Right renal cortex interstitium (tissue), 3 donors: ENCODE data around the gene SLC25A38. TPM values are rescaled to one million over a fixed set of nuclear protein-coding genes. Genes with fewer than 3 reads are reported as not detected.
"Not testable (repeated sequence)": the region's sequence is repeated elsewhere in the genome, so short reads cannot be mapped to it uniquely, and the experiment has no call there.

Source experiments
- DNase-seq, 3 donors: peaks; one replicate each; pipeline ENCODE4 v3.0.0-alpha.2; 2013; ENCODE audit warnings: low read depth in 3 of 3, low spot score in 2 of 3
- polyA plus RNA-seq, 3 donors: library from polyadenylated mRNA; unstranded; fragments of 120-200 nt; gene quantifications; one replicate each; pipeline ENCODE4 v1.2.1, GENCODE V29; 2013; ENCODE audit not compliant: insufficient read length in 3 of 3

The SLC25A38 gene
- polyA plus RNA-seq, 3 donors = 33.4 to 37.9 (median 35.1) TPM

DNA sequence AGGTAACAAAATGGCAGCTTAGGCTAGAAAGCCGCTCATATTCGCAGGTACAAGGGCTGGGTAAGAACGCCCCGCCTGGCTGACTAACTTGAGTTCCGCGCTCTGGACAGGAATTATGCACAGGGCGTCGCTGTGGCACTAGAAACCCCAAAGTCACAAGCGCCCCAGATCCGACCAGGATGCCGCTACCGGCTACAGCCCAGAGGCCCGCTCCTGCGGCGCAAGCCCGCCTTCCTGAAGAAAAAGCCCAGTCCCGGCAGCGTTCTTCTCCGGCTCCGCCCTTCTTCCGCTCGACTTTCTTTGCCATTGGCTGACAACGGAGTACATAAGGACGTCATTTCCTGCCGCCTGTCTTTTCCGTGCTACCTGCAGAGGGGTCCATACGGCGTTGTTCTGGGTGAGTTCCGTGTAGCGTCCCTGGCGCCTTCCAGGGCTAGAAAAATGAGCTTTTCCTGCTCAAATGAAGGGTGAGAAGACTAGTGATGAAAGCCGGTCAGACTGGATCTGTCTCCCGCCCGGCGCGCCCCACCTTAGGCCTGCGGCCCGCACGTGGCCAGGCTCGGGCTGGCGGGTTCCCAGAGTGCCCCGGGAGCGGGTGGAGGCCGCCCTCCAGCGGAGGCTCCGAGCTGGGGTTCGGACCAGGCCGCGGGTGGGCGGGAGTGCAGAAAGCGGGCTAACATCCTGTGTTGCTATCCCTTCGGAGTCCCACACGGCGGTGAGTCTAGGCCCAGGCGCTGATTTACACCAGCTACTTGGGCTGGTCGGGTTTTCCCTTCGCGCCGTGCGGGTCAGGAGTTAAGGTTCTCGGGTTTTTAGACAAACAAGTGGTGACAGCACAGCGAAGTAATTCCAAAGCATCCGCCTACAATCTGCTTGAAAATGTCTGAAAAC, 23.4 kb downstream of the SLC25A38 start, which contains the start of gene RPSA:
Gene RPSA, plus strand, starts transcription at position 353 of the 891 bp plus-strand sequence. CDS start 934 bp downstream, outside the sequence.
- DNase-seq = peak; percentile 90 to 96 (median 94)

DNA sequence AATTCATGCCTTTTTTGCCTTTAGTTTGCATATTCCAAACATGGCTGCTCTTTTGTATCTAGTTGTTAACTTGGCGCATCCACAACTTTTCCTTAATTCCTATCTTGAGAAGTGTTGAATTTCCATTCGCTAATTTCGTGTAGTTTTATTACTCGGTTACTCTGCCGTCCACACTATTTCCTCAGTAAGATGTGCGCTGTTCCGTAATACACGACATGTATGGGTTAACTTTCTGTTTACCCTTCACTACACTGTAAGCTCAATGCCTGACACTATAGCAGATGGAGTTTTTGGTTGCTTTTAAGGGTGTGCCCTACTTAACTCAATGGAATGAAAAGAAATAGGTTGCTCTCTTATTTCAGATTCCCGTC, 24.1 kb downstream of the SLC25A38 start:
- no peak for DNase-seq

DNA sequence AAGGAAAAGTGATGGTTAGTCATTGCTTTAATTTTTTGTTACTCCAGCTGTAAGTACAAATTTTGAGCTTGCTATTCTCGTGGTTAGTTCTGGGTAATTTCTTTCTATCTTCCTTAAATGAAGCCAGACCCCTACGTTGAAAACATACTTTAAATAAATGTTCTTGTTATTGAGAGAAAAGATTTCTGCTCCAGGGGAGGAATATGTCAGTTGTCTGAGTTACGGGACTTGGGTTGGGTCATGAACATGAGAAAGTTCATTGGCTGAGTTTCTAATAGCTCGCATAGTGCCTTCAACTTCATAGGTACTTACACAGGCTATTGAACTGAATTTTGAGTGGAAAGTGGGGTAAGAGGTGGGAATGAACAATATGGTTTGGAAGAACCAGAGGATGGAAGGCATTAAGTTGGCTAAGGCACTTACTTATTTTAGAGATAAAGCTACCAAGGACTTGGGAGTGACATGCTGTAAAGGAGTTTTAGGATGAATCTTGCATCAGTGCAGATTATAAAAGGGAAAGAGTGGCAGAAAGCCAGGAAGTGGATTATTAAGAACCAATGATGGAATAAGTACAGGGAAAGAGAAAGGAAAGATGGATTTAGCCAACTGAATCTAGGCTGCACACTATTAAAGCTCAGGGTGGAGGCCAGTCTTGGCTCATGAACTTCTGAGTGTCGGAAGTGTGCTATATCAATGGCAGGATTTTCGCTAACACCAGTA, 24.8 kb downstream of the SLC25A38 start:
- no peak for DNase-seq

DNA sequence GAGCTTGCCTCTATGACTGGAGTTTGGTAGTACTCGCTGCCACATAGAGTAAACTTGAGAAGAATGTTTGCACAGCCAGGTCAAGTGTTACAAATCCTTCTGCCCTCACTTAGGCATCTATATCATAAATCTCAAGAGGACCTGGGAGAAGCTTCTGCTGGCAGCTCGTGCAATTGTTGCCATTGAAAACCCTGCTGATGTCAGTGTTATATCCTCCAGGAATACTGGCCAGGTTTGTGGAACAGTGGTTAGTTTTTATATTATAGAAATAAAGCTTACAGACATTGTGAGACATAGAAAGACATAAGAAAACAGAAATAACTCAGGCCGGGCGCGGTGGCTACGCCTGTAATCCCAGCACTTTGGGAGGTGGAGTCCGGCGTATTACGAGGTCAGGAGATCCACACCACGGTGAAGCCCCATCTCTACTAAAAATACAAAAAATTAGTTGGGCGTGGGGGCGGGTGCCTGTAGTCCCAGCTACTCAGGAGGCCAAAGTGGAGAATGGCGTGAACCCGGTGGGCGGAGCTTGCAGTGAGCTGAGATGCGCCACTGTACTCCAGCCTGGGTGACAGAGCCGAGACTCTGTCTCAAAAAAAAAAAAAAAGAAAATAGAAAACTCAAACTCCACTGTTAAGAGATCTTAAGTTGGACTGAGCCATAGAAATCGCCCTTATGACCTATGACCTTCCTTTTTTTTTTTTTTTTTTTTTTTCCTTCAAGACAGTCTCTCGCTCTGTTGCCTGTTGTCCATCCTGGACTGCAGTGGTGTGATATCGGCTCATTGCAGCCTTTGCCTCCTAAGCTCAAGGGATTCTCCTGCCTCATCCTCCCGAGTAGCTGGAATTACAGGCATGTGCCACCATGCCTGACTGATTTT, 25.6 kb downstream of the SLC25A38 start:
- no peak for DNase-seq

- DNase-seq = no peak
Measured at GRCh38 chr3:39409514-39410136, 26.5 kb downstream of the SLC25A38 start.

GRCh38 chr3:39410893-39411292, 27.7 kb downstream of the SLC25A38 start:
- DNase-seq = no peak

GRCh38 chr3:39412668-39413260, 29.6 kb downstream of the SLC25A38 start:
- DNase-seq = no peak

DNA sequence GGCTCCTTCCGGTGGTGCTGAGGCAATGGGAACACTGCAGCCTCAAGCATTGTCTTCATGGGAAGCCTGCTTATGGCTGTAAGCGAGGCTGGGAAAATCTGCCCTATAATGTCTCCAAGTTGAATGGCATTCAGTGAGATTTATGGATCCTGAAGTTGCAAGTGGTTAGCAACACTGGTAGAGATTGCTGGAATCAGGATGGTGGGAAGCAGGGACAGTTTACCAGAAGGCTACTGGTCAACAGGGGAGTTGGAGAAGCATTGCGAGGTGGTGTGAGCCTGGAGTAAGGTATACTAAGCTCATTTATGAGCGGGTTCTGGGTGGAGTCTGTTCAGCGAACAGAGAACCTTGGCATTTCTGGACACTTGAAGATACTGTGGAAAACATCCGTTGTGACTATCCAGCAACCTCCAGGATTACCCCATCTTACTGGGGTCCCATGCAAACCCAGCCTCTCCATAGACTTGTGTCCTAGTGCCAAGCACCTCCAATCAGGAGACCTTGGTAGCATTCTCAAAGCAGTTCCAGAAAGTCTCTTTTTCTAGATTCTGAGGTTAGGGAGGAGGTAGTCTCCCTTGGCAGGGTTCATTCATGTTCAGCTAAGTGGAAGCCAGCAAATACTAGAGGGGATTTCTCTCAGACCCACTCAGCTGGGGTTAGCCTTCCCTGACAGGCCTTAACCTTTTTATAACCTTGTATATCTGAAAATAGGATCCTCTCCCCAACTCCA, 30.7 kb downstream of the SLC25A38 start:
- no peak for DNase-seq

- no peak for DNase-seq
Measured at GRCh38 chr3:39414421-39414907, 31.3 kb downstream of the SLC25A38 start.

GRCh38 chr3:39415302-39415701, 32.1 kb downstream of the SLC25A38 start:
- not testable (repeated sequence) for DNase-seq

- DNase-seq = no peak
Measured at GRCh38 chr3:39415983-39416382, 32.8 kb downstream of the SLC25A38 start.

DNA sequence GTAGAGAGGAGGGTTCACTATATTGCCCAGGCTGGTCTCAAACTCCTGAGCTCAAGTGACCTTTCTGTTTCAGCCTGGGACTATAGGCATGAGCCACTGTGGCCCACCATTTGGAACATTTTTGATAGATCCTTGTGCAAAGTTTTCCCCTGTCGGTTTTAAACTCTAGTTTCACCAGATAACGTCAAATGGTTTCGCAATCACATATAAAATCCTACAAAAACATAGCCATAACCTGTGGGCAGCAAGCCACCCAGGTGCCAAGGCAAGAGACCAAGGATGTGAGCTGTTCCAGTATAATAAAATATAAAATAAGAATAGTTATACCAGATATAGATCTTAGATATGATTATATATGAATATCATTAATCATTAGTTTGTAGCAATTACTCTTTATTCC, 33.8 kb downstream of the SLC25A38 start:
- not testable (repeated sequence) for DNase-seq

DNA sequence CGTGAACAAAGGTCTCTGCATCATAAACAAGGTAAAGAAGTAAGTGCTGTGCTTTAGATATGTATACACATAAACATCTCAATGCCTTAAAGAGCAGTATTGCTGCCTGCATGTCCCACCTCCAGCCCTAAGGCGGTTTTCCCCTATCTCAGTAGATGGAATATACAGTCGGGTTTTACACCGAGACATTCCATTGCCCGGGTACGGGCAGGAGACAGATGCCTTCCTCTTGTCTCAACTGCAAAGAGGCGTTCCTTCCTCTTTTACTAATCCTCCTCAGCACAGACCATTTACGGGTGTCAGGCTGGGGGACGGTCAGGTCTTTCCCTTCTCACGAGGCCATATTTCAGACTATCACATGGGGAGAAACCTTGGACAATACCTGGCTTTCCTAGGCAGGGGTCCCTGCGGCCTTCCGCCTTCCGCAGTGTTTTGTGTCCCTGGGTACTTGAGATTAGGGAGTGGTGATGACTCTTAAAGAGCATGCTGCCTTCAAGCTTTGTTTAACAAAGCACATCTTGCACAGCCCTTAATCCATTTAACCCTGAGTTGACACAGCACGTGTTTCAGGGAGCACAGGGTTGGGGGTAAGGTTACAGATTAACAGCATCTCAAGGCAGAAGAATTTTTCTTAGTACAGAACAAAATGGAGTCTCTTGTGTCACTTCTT, 35.5 kb downstream of the SLC25A38 start:
- not testable (repeated sequence) for DNase-seq

DNA sequence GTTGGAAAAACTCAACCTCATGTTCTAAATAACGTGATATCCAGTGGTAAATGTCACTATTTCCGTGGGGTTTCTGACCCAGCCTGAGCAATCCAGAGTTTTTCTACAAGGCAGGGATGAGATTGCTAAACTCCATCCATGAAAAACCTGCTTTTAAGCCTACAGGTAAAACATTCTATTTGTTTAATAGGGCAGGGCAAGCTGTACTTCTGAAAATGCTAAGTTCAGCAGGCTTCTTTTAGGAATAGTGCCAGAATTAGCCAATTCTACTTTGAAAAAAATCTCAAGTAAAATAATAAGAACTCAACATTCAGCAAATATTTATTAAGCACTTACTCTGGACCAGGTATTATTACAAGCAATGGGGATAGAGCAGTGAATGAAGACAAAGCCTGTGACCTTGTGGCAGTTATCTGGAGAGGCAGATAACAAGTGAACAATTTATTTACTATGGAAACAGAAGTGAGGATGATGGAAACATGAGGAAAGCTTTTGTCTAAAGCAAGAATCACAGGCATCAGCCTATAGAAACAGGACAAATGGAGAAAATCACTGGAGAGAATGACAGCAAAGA, 36.7 kb downstream of the SLC25A38 start:
- no peak for DNase-seq

DNA sequence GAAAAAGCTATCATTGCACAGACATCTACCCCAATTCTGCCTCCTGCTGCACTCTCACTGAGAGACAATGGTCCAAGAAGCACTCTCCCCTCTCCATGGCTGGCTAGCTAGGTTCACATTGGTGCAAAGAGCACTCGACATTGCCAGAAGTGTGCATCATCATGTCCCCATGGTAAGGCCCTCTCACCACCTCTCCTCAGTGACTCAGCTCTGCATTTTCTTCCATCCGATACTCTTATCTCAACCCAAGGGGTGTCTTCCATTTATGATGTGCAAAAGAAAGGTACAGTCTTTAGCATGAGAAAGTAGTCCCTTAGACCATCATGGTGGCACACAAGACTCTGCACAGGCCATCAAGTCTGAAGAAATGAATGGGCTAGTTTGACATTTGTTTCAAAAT, 37.4 kb downstream of the SLC25A38 start:
- no peak for DNase-seq

DNA sequence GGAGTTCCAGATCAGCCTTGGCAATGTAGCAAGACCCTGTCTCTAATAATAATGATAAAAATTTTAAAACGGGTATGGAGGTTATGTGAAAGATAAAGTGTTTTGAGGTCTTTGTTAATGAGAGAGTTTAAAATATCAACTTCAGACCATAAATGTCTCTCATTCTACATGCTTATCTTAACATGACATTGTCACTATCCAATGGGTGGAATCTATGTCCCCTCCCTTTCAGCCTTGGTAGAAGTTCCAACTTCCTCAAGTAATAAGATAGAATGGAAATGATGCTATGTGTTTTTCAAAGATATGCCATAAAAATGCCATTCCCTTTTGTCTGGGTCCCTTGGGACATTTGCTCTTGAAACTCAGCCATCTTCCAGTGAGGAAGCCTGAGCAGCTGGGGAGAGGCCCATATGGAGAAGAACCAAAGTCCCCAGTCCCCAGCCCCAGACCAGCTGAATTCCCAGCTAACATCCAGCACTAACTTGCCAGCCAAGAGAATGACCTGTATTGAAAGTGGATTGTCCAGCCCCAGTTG, 40.3 kb downstream of the SLC25A38 start:
- DNase-seq = no peak

DNA sequence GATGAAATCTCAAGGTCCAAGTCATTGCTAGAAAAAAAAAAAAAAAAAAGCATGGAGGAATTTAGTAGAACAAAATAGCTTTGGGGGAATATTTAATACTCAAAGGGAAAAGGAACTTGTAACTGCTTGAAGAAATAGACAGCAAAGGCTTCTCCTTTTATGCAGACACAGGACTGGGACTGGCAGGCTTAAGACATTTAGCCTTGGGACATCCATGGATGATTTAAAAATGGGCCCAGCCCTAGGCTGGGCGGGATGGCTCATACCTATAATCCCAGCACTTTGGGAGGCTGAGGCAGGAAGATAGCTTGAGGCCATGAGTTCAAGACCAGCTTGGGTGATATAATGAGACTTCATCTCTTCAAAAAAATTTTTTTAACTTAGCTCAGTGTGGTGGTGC, 43.1 kb downstream of the SLC25A38 start:
- no peak for DNase-seq

DNA sequence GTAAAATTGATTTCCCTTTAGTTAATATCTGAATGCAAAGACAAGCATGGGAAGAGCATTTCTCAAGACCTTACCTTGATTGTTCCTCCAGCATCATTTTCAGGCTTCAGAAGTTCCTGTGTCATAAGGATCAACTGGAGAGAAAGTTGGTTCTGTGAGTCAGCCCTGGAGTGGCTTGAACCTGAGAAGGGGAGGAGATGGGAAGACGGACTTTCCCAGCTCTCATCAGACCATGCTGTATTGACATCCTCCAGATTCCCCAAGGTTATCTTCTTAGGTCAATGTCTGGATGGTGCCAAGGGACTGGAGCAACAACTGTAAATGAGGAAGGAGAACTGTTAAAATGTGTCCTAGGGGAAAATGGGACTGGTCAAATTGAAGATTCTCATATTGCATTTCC, 44.3 kb downstream of the SLC25A38 start:
- DNase-seq = no peak
